Endothelial cell of umbilical vein (primary cell): ENCODE results near the gene PPP1R12A. TPM values are rescaled to one million over a fixed set of nuclear protein-coding genes. Genes with fewer than 3 reads are reported as not detected.

ENCODE experiments used
- BruUV-seq: library from RNA; stranded (reverse); fragments of 400-500 nt; replicated peaks from 2 replicates; lab custom pipeline; 2021; lab: Mats Ljungman, UMichigan
- CTCF ChIA-PET: fragments of 300-600, 350-600 bp; sonication (Branson Sonifier 250); formaldehyde crosslinking; loops from one replicate; lab custom pipeline; 2021; ENCODE audit warnings: antibody characterized with exemption, inconsistent platforms; lab: Charles Lee
- POLR2A ChIA-PET: fragments of 300-600, 350-600 bp; sonication (Branson Sonifier 250); formaldehyde crosslinking; loops from one replicate; lab custom pipeline; 2021; ENCODE audit warnings: antibody characterized with exemption, inconsistent platforms; lab: Charles Lee
- DNase-seq: peaks from one replicate; pipeline ENCODE4 v3.0.0-alpha.2; 2011; ENCODE audit warnings: low read depth, low spot score
- FAIRE-seq: peaks from 2 replicates; lab custom pipeline; 2011; peaks lifted over from hg19 to GRCh38; lab: Jason Lieb, UNC
- H2AFZ ChIP-seq: 2 replicates; pipeline ENCODE4 v1.6.0; 2012; ENCODE audit warnings: low read depth, low read length, control low read depth, inconsistent platforms
- H3K27ac ChIP-seq: 2 replicates; pipeline ENCODE4 v1.5.1; 2011; ENCODE audit warnings: low read depth, mild to moderate bottlenecking, control low read depth, low read length, moderate library complexity; ENCODE audit not compliant: insufficient read depth
- H3K27me3 ChIP-seq, 2 experiments: 2 replicates each; pipeline versions ENCODE4 v1.6.0 to v1.6.1; 2011; ENCODE audit warnings: low read length in 2 of 2, mixed read lengths in 1 of 2; ENCODE audit not compliant: control insufficient read depth in 2 of 2, insufficient read depth in 2 of 2
- H3K36me3 ChIP-seq, 2 experiments: 2 replicates in 1 of 2; 3 replicates in 1 of 2; pipeline ENCODE4 v1.5.1; 2011; ENCODE audit warnings: low read length in 2 of 2, mild to moderate bottlenecking in 1 of 2, moderate library complexity in 1 of 2; ENCODE audit not compliant: control insufficient read depth in 2 of 2, insufficient read depth in 2 of 2; ENCODE audit errors: extremely low read depth in 1 of 2
- H3K4me1 ChIP-seq: 3 replicates; pipeline ENCODE4 v1.5.1; 2011; ENCODE audit warnings: mild to moderate bottlenecking, low read length; ENCODE audit not compliant: control insufficient read depth, insufficient read depth; ENCODE audit errors: extremely low read depth
- H3K4me2 ChIP-seq: 2 replicates; pipeline ENCODE4 v1.6.1; 2011; ENCODE audit warnings: low read length, control low read depth, mixed read lengths; ENCODE audit not compliant: insufficient read depth
- H3K4me3 ChIP-seq, 3 experiments: fragments of 200-600 bp in 1 of 3; sonication (generic), shearing (Covaris generic) in 1 of 3; replicated peaks in 1 of 3; 2 replicates each; pipeline ENCODE4 v1.5.1; 2011 to 2016; ENCODE audit warnings: control low read depth in 3 of 3, low read length in 3 of 3, mild to moderate bottlenecking in 2 of 3, inconsistent platforms in 1 of 3, low read depth in 1 of 3, moderate library complexity in 1 of 3; ENCODE audit not compliant: insufficient read depth in 1 of 3
- H3K79me2 ChIP-seq: 2 replicates; pipeline ENCODE4 v1.6.0; 2012; ENCODE audit warnings: low read length, inconsistent platforms; ENCODE audit not compliant: control insufficient read depth, insufficient read depth
- H3K9ac ChIP-seq: replicated peaks from 2 replicates; pipeline ENCODE3; 2011; ENCODE audit warnings: low read length, control low read depth; ENCODE audit not compliant: insufficient read depth; ENCODE audit errors: extremely low read depth
- H3K9me1 ChIP-seq: replicated peaks from 3 replicates; pipeline ENCODE4 v1.6.0; 2011; ENCODE audit warnings: mild to moderate bottlenecking, low read length; ENCODE audit not compliant: control insufficient read depth, insufficient read depth; ENCODE audit errors: extremely low read depth
- H3K9me3 ChIP-seq: replicated peaks from 2 replicates; pipeline ENCODE4 v1.5.1; 2012; ENCODE audit warnings: low read length, inconsistent platforms; ENCODE audit not compliant: control insufficient read depth, insufficient read depth
- H4K20me1 ChIP-seq: replicated peaks from 2 replicates; pipeline ENCODE3; 2011; ENCODE audit warnings: mild to moderate bottlenecking, low read length; ENCODE audit not compliant: control insufficient read depth, insufficient read depth; ENCODE audit errors: extremely low read depth
- CTCF ChIP-seq, 2 donors: IDR thresholded peaks; 1 replicate in 1 of 2; 2 replicates in 1 of 2; pipeline ENCODE4 v1.5.1; 2011; ENCODE audit warnings: low read length in 2 of 2, mild to moderate bottlenecking in 2 of 2, moderate library complexity in 2 of 2, control low read depth in 1 of 2, inconsistent platforms in 1 of 2, low read depth in 1 of 2; ENCODE audit not compliant: insufficient read depth in 1 of 2; ENCODE audit errors: extremely low read depth in 1 of 2
- EZH2 ChIP-seq: IDR thresholded peaks from 2 replicates; pipeline ENCODE4 v1.6.1; 2012; ENCODE audit warnings: borderline replicate concordance, low read depth, mild to moderate bottlenecking, moderate library complexity, low read length, inconsistent platforms; ENCODE audit not compliant: severe bottlenecking
- FOS ChIP-seq: IDR thresholded peaks from 2 replicates; pipeline ENCODE4 v1.6.1; 2011; ENCODE audit warnings: mild to moderate bottlenecking, low read length, moderate library complexity, borderline replicate concordance; ENCODE audit not compliant: insufficient read depth
- GATA2 ChIP-seq: IDR thresholded peaks from 2 replicates; pipeline ENCODE4 v1.7.0; 2011; ENCODE audit warnings: low read depth, mild to moderate bottlenecking, moderate library complexity, mixed read lengths, low read length; ENCODE audit not compliant: insufficient read length, insufficient read depth
- JUN ChIP-seq: IDR thresholded peaks from 2 replicates; pipeline ENCODE4 v1.6.1; 2011; ENCODE audit warnings: borderline replicate concordance, low read depth; ENCODE audit not compliant: insufficient read length, insufficient read depth
- MAX ChIP-seq: IDR thresholded peaks from 2 replicates; pipeline ENCODE4 v1.6.1; 2011; ENCODE audit not compliant: insufficient read depth, insufficient read length
- MYC ChIP-seq: IDR thresholded peaks from one replicate; pipeline ENCODE4 v1.6.1; 2011; ENCODE audit warnings: mild to moderate bottlenecking, low read depth, low read length
- POLR2A ChIP-seq: IDR thresholded peaks from 2 replicates; pipeline ENCODE4 v1.6.1; 2012; ENCODE audit warnings: low read depth, mild to moderate bottlenecking, control low read depth, low read length
- POLR2AphosphoS5 ChIP-seq: IDR thresholded peaks from 2 replicates; pipeline ENCODE4 v1.6.1; 2012; ENCODE audit warnings: low read depth, mild to moderate bottlenecking, control low read depth, low read length, moderate library complexity; ENCODE audit not compliant: insufficient read depth
- dilution Hi-C: fragments of 300-500 bp; cut with MboI; formaldehyde crosslinking; loops from one replicate; pipeline ENCODE4 v1.15.0; 2019; ENCODE audit warnings: low sequenced_read_pairs; ENCODE audit not compliant: extremely low pct_ligation_motif_present
- intact Hi-C: fragments of 100-400 bp; cut with micrococcal nuclease; formaldehyde crosslinking; loops from one replicate; pipeline ENCODE4 v1.10.0; 2022
- polyA plus RNA-seq, 4 experiments: library from polyadenylated mRNA; depleted of rRNA in 3 of 4; stranded (reverse) in 3 of 4; unstranded in 1 of 4; fragments of >200 nt; gene quantifications; 2 replicates each; pipeline versions ENCODE4 v1.2.1 to v1.2.3, GENCODE V29; 2011 to 2012; ENCODE audit warnings: missing spikeins in 1 of 4
- total RNA-seq: library from RNA; stranded (reverse); gene quantifications from 2 replicates; pipeline ENCODE4 v1.2.3, GENCODE V29; 2021

The PPP1R12A gene
- total and polyA plus RNA-seq, 2 donors (not counting 3 experiments of a cell fraction or from before 2014, with no cell fraction given), result 12.9 to 83.9 TPM

DNA sequence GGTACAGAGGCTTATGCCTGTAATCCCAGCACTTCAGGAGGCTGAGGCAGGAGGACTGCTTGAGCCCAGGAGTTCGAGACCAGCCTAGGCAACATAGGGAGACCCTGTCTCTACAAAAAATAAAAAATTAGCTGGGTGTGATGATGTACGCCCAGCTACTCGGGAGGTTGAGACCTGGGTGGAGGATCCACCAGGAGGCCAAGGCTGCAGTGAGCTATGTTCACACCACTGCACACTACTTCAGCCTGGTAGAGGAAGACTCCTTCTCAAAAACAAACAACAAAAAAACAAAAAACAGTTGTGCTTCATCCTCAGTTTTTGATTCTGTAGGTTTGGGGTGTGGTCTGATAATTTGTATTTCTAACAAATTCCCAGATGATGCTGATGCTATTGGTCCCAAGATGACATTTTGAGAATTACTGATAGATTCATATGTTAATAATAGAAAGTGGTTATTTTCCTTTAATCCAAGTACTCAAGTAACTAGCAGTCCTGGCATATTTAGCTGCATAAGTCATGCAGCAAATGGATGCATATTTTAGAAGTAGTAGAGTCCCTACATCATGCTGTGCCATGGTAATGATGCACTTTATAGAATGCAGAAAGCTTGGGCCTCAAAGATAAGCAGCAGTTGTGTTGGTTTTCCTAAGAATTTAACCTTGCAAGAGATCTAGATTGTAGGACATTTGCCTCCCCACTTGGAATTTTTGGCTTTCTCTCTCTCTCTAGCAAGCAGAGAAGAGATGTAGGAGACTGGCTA, 168.0 kb downstream of the PPP1R12A start:
- no peak overlapping the region for H3K4me3 ChIP-seq
- H3K9me1 ChIP-seq, result no peaks in the 10 kb centered on the region
- no peak overlapping the region for H2AFZ ChIP-seq
- DNase-seq (peak; percentile 3), FAIRE-seq (no peak)
- dilution Hi-C loops (no loop called here), intact Hi-C loops (no loop called here)
- no peaks in the 10 kb centered on the region for H3K27me3 ChIP-seq
- ChIA-PET CTCF (interaction anchor here (0.8 to 2.5 kb wide), 5 partner anchors 10 to 278 kb away, joined by 3 to 13 read pairs (median 3); no protein-coding TSS in a partner anchor), POLR2A (no interaction called here)
- H3K9ac ChIP-seq, result no peak overlapping the region
- H3K9me3 ChIP-seq, result no peaks in the 10 kb centered on the region
- H3K27ac ChIP-seq, result no peak overlapping the region
- no peaks in the 10 kb centered on the region for H4K20me1 ChIP-seq
- no peaks in the 10 kb centered on the region for H3K79me2 ChIP-seq
- H3K4me2 ChIP-seq, result no peak overlapping the region
- H3K4me1 ChIP-seq, result no peaks in the 10 kb centered on the region
- no TSS peak for BruUV-seq
- no peaks in the 10 kb centered on the region for H3K36me3 ChIP-seq
- TF ChIP-seq POLR2A (no peak), FOS (no peak), MYC (no peak), JUN (no peak), EZH2 (no peak), POLR2AphosphoS5 (no peak), MAX (no peak), CTCF (IDR thresholded peaks at IDR 0.05; ENCODE audit: extremely low read depth in 1 of 2, insufficient read depth in 1 of 2, low read depth in 1 of 2, low read length in 2 of 2) (no peak), GATA2 (no peak)
